Sigmoid colon (tissue), 4 donors: ENCODE data around the gene ZNF503.

ENCODE experiments used
- CTCF ChIP-seq, 4 experiments: fragments of 450-650 bp in 3 of 4; fragments of 200-600 bp in 1 of 4; IDR thresholded peaks; one replicate each; pipeline ENCODE4 v1.5.1; 2016 to 2019; ENCODE audit warnings: antibody characterized with exemption in 4 of 4, mild to moderate bottlenecking in 3 of 4, moderate library complexity in 2 of 4
- POLR2A ChIP-seq, 2 donors: fragments of 450-650 bp; IDR thresholded peaks; one replicate each; pipeline ENCODE4 v1.6.1; 2016; ENCODE audit warnings: antibody characterized with exemption in 2 of 2, mild to moderate bottlenecking in 2 of 2, moderate library complexity in 2 of 2
- POLR2AphosphoS5 ChIP-seq, 4 donors: sonication (generic); formaldehyde crosslinking; IDR thresholded peaks; one replicate each; pipeline ENCODE4 v1.6.1; 2017; ENCODE audit warnings: antibody characterized with exemption in 4 of 4

- TF ChIP-seq CTCF (IDR thresholded peaks at IDR 0.05) (no peak), POLR2A (IDR thresholded peaks at IDR 0.05) (no peak), POLR2AphosphoS5 (IDR thresholded peaks at IDR 0.05) (no peak)
Measured at GRCh38 chr10:75353183-75353582, 48.4 kb downstream of the ZNF503 start.
